A549 (cell line): ENCODE results near the gene BCAP31.

Source experiments
- ESRRA ChIP-seq: fragments of 150-350 bp; IDR thresholded peaks from 2 replicates; pipeline ENCODE4 v1.6.1; 2014; ENCODE audit warnings: mild to moderate bottlenecking, low read length, borderline replicate concordance
- MAFK ChIP-seq: fragments of 450-650 bp; IDR thresholded peaks from 2 replicates; pipeline ENCODE4 v1.6.1; 2014; ENCODE audit not compliant: partially characterized antibody
- RAD21 ChIP-seq, 2 experiments: fragments of >200 bp in 1 of 2; sonication (Bioruptor Twin) in 1 of 2; formaldehyde crosslinking in 1 of 2; IDR thresholded peaks in 1 of 2; conservative IDR thresholded peaks in 1 of 2; 2 replicates in 1 of 2; 3 replicates in 1 of 2; pipeline ENCODE4 v1.6.1; 2012 to 2018; ENCODE audit warnings: inconsistent platforms in 1 of 2

- no peak for TF ChIP-seq MAFK
- TF ChIP-seq ESRRA: no peak
- TF ChIP-seq RAD21 (conservative IDR thresholded peaks at IDR 0.05 in 1 of 2, IDR thresholded peaks at IDR 0.05 in 1 of 2): no peak
These were observed 51.4 kb downstream of the BCAP31 start for GRCh38 chrX:153672531-153673427.
